ELF-1 (cell line): ENCODE results near the gene CHIT1.
A peak's percentile ranks its signal among the peaks of the same experiment; 100 is the strongest.

Source experiments
- DNase-seq: peaks from one replicate; pipeline ENCODE4 v3.0.0-alpha.2; 2016; ENCODE audit warnings: low read depth, low spot score

The CHIT1 gene

DNA sequence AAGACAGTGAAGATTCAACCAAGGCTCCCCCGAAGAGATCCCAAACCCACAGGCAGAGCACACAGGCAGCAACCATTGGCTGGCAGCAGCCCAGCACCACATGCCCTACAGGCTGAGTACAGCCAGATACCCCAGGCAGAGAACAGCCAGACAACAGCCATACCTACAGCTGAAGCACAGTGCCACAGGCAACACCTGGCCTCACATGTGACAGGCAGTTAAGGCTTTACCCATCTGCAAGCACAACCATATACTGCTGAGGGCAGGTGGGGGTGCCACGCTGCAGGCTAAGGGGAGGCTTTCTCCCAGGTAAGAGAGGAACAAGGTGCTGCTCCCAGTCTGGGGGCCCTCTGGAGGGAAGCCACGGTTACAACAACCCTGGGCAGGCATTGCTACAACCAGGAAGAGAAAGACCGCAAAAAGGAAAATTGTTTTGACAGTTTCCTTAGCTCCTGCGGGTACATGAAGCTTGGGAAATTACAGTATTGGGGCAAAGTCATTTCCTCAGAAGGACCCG lies 12.3 kb downstream of the CHIT1 start:
- no peak for DNase-seq

DNA sequence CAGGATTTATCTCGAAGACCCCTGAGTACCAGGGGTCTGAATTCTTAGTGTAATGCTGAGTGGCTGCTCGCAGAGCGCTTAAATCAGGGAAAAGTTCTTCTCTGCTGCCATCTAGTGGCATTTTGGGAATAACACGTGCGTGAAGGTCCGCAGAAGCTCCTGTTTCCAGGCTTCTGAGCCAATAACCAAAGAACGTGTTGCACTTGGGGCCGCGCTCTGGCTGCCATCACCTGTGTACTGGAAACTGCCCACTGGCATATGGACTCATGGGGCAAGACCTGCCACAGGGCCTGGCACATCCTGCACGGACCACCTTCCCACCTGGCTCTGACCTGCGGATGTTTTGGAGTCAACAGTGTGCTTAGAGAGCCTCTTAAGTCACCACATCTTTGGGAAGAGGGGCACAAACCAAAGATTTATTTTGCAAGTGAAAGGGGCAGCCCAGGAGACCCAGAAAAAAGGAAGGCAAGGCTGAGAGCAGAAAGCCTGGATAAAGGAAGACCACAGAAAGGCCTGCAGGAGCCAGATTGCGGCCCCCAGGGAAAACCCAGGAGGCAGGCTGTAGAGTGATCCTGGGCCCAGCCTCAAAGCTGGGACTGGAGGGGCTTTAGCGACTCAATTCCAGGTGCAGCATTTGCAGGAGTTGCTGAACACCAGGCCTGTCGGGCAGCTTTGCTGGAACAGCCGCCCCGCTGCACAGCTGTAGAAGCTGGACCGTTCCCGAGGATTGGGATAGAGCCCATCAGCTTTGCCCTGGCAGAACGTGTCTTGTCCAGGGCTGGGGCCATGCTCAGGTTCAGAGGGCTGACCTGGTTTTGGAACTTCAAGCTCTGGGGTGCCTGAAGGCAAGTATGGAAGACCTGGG lies 13.0 kb downstream of the CHIT1 start:
- peak; percentile 88 for DNase-seq

DNA sequence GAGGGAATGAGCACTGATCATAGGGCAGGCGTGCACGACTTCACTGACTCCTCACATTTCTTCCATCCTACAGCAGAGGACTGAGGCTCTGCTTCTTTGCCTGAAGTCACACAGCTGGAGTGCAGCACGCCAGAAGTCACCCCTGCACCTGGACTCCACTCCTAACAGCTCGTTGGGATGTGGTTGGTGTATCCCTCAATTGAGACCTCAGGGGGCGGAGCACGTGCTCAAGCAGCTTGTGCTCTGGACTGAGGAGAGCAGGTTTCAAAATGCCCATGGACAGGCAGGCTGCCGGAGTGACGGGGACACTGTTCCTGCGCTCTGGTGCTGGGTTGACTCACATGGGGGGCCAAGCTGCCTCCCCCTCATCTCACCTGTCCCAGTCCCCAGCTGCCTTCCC lies 13.9 kb downstream of the CHIT1 start:
- no peak for DNase-seq

DNA sequence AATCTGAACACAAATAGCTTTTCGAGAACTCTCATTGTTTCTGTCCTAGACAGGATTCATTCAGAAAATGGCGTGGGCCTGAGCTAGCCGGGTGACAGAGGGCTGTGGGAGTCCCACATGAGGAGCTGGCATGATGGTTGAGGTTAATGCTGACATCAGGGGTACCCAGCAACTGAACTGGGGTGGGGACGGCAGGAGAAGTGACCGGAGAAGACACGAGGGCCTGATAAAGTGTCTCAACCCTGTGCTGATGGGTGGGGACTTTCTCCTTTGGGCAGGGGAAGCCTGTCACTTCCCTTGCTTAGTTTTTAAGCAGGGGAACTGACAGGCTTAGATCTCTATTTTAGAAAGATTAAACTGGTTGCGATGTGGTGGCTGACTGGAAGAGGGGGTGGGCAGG lies 14.6 kb downstream of the CHIT1 start:
- no peak for DNase-seq

GRCh38 chr1:203213126-203213525 lies 16.3 kb downstream of the CHIT1 start:
- DNase-seq, result no peak

DNA sequence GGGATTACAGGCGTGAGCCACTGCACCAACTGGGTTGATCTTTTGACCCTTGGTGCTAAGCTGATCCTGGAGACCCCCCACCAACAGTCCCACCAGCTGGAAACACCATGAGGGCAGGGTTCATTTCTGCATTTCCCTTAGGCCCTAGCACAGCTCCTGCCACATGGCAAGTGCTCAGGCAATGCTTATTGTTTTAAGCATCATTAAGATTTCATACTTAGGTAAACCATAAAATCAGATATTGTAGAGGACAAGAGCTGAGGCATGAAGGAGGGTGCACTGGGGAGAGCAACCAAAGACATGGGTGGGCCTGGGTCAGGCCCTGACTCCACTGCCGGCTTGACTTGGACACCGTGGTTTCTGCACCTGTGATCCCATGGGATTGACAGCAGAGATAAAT lies 17.7 kb downstream of the CHIT1 start:
- no peak for DNase-seq

GRCh38 chr1:203210988-203211387 lies 18.5 kb downstream of the CHIT1 start:
- DNase-seq, result no peak

GRCh38 chr1:203210350-203210749 lies 19.1 kb downstream of the CHIT1 start:
- DNase-seq, result no peak

DNA sequence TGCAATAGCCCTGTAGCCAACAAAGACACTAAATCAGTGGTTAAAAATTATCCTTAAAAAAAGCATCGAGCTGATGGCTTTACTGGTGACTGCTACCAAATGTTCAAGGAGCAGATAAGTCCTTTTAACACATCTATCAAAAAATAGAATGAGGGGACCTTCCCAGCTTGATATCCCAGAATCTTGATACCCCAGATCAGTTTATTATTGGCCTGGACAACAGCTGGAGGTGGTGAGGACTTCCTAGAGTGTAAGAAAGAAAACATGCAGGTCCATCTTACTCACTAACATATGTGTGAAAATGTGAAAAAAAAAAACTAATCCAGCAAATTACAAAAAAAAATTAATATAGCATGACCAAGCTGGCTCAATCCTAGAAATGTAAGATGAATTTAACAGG lies 21.3 kb downstream of the CHIT1 start:
- DNase-seq, result no peak

DNA sequence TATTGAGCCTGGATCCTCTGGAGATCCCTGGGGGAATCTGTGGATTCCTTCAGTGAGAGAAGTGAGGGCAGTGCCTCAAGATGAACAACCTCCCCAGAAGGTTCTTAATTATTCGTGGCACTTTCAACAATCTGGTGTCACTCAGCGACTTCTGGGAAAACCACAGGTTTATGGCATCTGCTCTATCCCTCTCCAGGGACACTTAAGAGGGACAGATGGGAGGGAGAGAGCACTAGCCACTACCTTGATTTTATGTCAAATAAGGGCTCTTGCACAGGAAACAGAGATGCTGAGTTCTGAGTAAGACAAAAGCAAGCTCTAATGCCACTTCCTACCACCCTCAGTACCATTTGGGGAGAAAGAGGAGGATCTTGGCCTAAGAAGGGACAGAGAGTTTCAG lies 21.7 kb downstream of the CHIT1 start:
- no peak for DNase-seq

DNA sequence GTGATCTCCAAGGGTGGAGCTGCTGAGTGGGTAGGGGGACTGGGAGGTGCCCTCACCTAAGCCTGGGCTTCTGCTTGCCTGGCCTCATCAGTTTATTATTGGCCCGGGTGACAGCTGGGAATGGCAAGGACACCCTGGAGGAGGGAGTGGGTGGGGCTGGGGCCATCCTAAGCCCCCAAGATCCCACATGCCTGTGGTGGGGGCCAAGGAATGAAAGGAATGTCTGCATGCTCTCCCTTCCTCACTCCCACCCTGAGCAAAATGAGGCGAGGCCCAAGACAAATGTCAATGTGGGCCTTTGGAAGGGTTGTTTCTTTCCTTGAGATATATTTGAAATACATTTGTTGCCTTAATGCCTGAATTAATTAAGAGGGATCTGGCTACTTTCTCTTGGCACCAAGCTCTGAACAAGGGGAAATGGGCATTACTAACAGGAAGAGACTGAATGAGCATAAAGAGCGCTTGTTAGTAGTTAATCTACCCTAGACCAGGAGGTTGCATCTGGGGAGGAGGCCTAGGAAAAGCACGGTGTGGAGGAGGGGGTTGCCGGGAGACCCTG lies 23.3 kb downstream of the CHIT1 start:
- DNase-seq, result peak; percentile 63

GRCh38 chr1:203204756-203205155 lies 24.7 kb downstream of the CHIT1 start:
- peak; percentile 85 for DNase-seq

GRCh38 chr1:203202431-203203245 lies 26.8 kb downstream of the CHIT1 start:
- peak; percentile 64 for DNase-seq

DNA sequence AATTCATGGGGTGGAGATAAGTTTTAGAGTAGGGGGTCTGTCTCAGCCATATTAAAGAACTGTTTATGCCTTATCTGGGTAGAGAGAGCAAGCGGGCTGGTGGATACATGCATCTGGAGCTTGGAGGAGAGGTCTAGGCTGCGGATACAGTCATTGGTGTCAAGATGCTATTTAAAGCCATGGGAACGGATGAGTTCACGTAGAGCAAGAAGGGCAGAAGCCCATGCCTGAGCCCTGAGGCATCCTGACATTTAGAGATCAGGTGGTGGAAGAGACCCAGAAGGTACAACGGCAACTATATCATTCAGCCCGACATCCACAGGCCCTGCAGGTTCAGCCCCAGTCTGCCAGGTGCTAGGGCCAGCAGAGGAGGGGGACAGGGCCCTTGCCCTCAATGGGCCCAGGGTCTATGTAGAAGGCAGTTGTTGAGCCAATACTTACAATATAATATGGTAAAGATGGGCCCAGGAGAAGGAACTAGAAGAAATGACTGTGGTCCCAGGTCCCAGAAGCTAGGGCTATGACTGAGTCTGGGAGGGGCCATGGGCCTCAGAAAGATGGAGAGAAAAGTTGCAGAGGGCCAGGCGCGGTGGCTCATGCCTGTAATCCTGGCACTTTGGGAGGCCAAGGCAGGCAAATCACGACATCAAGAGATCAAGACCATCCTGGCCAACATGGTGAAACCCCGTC lies 27.8 kb downstream of the CHIT1 start:
- DNase-seq, result no peak

- DNase-seq, result no peak
Measured at GRCh38 chr1:203200916-203201315, 28.6 kb downstream of the CHIT1 start.

DNA sequence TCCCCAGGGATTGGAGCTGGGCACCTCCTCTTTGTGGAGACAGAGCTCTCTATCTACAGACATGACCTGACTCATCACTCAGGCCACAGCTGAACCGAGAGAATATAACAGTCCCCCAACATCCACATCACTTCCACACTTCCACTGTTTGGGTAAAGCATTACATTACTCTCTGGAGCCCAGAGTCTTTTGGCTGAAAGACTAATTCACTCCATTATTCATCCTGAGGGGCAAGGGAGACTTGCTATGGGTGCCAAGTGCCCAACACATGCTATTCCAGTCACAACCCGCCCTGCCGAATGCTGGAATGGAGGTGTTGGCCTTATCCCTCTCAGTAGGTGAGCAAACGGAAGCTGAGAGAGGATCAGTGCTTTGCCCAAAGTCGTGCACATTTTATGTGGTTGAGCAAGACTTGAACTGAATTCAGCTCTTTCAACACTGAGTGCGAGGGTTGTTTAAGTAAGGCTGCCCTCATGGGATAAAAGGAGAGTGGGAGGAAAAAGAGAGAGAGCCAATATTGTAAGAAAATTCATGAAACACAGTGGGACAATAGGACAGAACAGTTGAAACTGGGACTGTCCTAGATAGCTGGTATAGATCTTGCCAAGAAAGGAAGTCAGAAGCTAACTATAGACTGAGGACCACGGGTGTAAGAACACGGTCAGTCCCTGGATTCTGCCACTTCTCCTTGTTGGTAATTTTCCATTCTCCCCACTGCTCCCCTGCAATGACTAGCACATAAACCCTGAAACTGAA lies 29.5 kb downstream of the CHIT1 start:
- DNase-seq, result no peak

GRCh38 chr1:203199481-203199815 lies 30.0 kb downstream of the CHIT1 start:
- DNase-seq, result no peak

- DNase-seq, result no peak
Measured at GRCh38 chr1:203199002-203199401, 30.5 kb downstream of the CHIT1 start.

DNA sequence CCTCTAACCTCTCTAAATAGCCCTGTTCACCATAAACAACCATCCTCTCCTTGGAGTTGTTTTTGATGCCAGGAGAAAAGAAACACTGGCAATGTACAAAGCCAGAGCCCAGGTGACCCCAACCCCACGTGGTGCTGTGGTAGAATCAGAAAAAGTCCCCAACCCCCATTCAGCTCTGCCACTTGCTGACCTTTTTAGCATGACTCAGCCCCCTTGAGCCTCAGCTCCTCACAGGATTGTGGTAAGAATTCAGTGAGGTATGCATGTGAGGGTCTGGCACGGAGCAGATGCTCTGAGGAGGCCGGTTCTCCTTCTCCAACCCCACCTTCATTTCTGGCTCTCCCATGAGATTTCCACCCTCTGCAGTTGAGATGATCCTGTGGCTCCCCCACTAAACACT lies 31.8 kb downstream of the CHIT1 start:
- DNase-seq, result peak; percentile 70

DNA sequence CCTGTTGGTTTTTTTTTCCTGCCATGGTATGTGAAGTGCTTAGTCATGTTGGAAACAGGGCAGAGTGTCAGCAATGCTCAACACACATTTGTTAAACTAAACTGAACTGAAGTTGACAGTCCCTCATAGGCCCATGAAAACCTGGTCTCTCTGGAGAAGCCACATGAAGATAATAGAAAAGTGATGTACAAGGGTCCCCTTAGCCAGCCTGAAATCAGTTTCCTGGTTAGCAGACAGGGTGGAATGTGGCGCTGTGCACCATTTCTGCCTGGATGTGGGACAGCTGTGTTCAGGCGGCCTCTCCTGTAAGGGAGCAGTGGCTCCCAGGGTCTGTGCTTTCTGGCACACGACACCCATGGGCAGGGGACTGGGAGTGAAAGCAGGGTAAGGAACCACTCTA lies 33.1 kb downstream of the CHIT1 start:
- DNase-seq, result peak; percentile 48

DNA sequence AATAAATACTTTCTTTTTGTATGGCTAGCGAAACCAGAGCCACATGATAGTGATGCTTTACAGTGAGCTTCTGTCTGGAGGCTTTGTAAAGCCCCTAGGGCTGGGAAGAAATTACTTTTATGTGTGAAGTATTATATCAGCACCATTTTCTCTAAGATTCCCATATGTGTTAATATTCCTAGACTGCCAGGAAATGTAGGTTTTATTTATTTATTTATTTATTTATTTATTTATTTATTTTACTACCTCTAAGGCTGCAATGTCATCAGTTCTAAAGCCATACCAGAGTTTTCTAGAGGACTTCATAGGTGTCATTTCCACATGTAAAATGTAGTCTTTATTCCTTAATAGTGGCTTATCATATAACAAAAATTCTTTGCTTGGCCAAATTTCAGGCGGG lies 38.5 kb downstream of the CHIT1 start:
- DNase-seq, result no peak
